HG02763 (cell line): Measurements from ENCODE around the gene SBNO1.
"Not testable (repeated sequence)": the region's sequence is repeated elsewhere in the genome, so short reads cannot be mapped to it uniquely, and the experiment has no call there.

Source experiments
- ATAC-seq: cut with Tn5 transposase; IDR thresholded peaks from one replicate; pipeline ENCODE4 v1.9.1; 2021; ENCODE audit warnings: mild to moderate bottlenecking, moderate library complexity; ENCODE audit not compliant: unreplicated experiment

The SBNO1 gene

GRCh38 chr12:123388951-123389559, 24.4 kb upstream of the SBNO1 start:
- ATAC-seq, result no peak

- peak; percentile 42 for ATAC-seq
These were observed 23.7 kb upstream of the SBNO1 start for GRCh38 chr12:123388177-123388950.

- no peak for ATAC-seq
These were observed 23.0 kb upstream of the SBNO1 start for GRCh38 chr12:123387508-123388176.

GRCh38 chr12:123385536-123385935, 20.9 kb upstream of the SBNO1 start:
- ATAC-seq, result not testable (repeated sequence)

- ATAC-seq, result no peak
These were observed 20.3 kb upstream of the SBNO1 start for GRCh38 chr12:123384994-123385376.

GRCh38 chr12:123384318-123384993, 19.8 kb upstream of the SBNO1 start:
- ATAC-seq, result no peak

GRCh38 chr12:123382684-123383083, 18.0 kb upstream of the SBNO1 start:
- ATAC-seq, result no peak

GRCh38 chr12:123379391-123379790, 14.7 kb upstream of the SBNO1 start:
- no peak for ATAC-seq

GRCh38 chr12:123372415-123372814, 7.8 kb upstream of the SBNO1 start:
- not testable (repeated sequence) for ATAC-seq

GRCh38 chr12:123371667-123372368, 7.2 kb upstream of the SBNO1 start:
- ATAC-seq, result not testable (repeated sequence)

GRCh38 chr12:123369229-123369628, 4.6 kb upstream of the SBNO1 start:
- ATAC-seq, result no peak

- not testable (repeated sequence) for ATAC-seq
These were observed 3.8 kb upstream of the SBNO1 start for GRCh38 chr12:123368431-123368830.

- ATAC-seq, result no peak
These were observed 2.9 kb upstream of the SBNO1 start for GRCh38 chr12:123367511-123367910.

- peak; percentile 64 for ATAC-seq
These were observed 624 bp upstream of the SBNO1 start for GRCh38 chr12:123365025-123365917.

GRCh38 chr12:123363740-123364531, 711 bp downstream of the SBNO1 start:
- peak; percentile 1 for ATAC-seq

GRCh38 chr12:123363390-123363739, 1.3 kb downstream of the SBNO1 start:
- ATAC-seq, result no peak

GRCh38 chr12:123358035-123358434, 6.6 kb downstream of the SBNO1 start:
- ATAC-seq, result no peak

GRCh38 chr12:123356159-123356670, 8.4 kb downstream of the SBNO1 start:
- ATAC-seq, result no peak

GRCh38 chr12:123354600-123354999, 10.0 kb downstream of the SBNO1 start:
- ATAC-seq, result no peak
